MM.1S (cell line): ENCODE measurements around the gene DRG2.

Source experiments
- DNase-seq: peaks from one replicate; pipeline ENCODE4 v3.0.0-alpha.2; 2015
- H2AFZ ChIP-seq: fragments of 300-600 bp; sonication (generic); 2 replicates; pipeline ENCODE4 v1.6.0; 2016; ENCODE audit warnings: antibody characterized with exemption, low read length
- H3F3A ChIP-seq: fragments of 300-600 bp; sonication (generic); 2 replicates; pipeline ENCODE4 v1.6.1; 2016; ENCODE audit warnings: mild to moderate bottlenecking, antibody characterized with exemption, low read length, moderate library complexity, mixed read lengths; ENCODE audit not compliant: insufficient read depth
- H3K27ac ChIP-seq: fragments of 300-600 bp; sonication (generic); 2 replicates; pipeline ENCODE4 v1.5.1; 2016; ENCODE audit warnings: mild to moderate bottlenecking, low read length
- H3K27me3 ChIP-seq: fragments of 300-600 bp; sonication (generic); replicated peaks from 2 replicates; pipeline ENCODE4 v1.6.0; 2016; ENCODE audit warnings: low read length; ENCODE audit not compliant: insufficient read depth
- H3K36me3 ChIP-seq: fragments of 300-600 bp; sonication (generic); replicated peaks from 2 replicates; pipeline ENCODE4 v1.6.1; 2016; ENCODE audit warnings: mild to moderate bottlenecking, low read length, mixed read lengths; ENCODE audit not compliant: insufficient read depth
- H3K4me1 ChIP-seq: fragments of 300-600 bp; sonication (generic); 2 replicates; pipeline ENCODE4 v1.6.1; 2016; ENCODE audit warnings: low read length, mixed read lengths
- H3K4me2 ChIP-seq: fragments of 300-600 bp; sonication (generic); 2 replicates; pipeline ENCODE4 v1.6.0; 2016; ENCODE audit warnings: low read depth, low read length
- H3K4me3 ChIP-seq: fragments of 300-600 bp; sonication (generic); 2 replicates; pipeline ENCODE4 v1.5.1; 2016; ENCODE audit warnings: low read length, mixed read lengths
- H3K79me2 ChIP-seq: fragments of 300-600 bp; sonication (generic); 2 replicates; pipeline ENCODE4 v1.6.1; 2016; ENCODE audit warnings: mixed run types, low read length, mixed read lengths
- H3K9ac ChIP-seq: fragments of 300-600 bp; sonication (generic); 2 replicates; pipeline ENCODE4 v1.6.1; 2016; ENCODE audit warnings: low read length, mixed read lengths
- H3K9me2 ChIP-seq: fragments of 300-600 bp; sonication (generic); replicated peaks from 2 replicates; pipeline ENCODE4 v1.6.1; 2016; ENCODE audit warnings: mild to moderate bottlenecking, low read length, mixed read lengths; ENCODE audit not compliant: insufficient read depth
- H3K9me3 ChIP-seq: fragments of 300-600 bp; sonication (generic); replicated peaks from 2 replicates; pipeline ENCODE4 v1.6.1; 2016; ENCODE audit warnings: mild to moderate bottlenecking, low read length, mixed read lengths; ENCODE audit not compliant: insufficient read depth
- H4K20me1 ChIP-seq: fragments of 300-600 bp; sonication (generic); 2 replicates; pipeline ENCODE4 v1.6.1; 2016; ENCODE audit warnings: mild to moderate bottlenecking, low read length, moderate library complexity, mixed read lengths; ENCODE audit not compliant: insufficient read depth
- CTCF ChIP-seq: fragments of 300-600 bp; sonication (generic); IDR thresholded peaks from 2 replicates; pipeline ENCODE4 v1.5.1; 2016; ENCODE audit warnings: antibody characterized with exemption, low read length, mixed read lengths
- EZH2 ChIP-seq: fragments of 300-600 bp; sonication (generic); optimal IDR thresholded peaks from 2 replicates; pipeline ENCODE3; 2017; ENCODE audit warnings: low read depth, mild to moderate bottlenecking, antibody characterized with exemption, low read length, mixed read lengths
- EZH2phosphoT487 ChIP-seq: fragments of 300-600 bp; sonication (generic); IDR thresholded peaks from 2 replicates; pipeline ENCODE4 v1.6.1; 2018; ENCODE audit warnings: antibody characterized with exemption, low read length

Gene DRG2

DNA sequence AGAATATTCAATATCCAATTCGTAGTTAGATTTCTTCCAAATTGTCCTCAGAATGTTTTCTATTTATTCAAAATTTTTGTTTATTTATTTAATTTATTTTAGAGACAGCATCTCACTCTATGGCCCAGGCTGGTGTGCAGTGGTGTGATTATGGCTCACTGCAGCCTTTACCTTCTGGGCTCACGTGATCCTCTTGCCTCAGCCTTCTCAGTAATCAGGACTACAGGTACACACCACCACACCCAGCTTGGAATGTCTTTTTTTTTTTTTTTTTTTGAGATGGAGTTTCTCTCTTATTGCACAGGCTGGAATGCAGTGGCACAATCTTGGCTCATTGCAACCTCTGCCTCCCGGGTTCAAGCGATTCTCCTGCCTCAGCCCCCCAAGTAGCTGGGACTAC is 3.5 kb upstream of the DRG2 start:
- H3K79me2 ChIP-seq = peaks cover 16% of the 10 kb centered on the region
- no peak overlapping the region for H3K27ac ChIP-seq
- no peak overlapping the region for H2AFZ ChIP-seq
- H3K4me2 ChIP-seq = no peak overlapping the region
- H3K9ac ChIP-seq = no peak overlapping the region
- H3K9me3 ChIP-seq = no peaks in the 10 kb centered on the region
- H3K27me3 ChIP-seq = no peaks in the 10 kb centered on the region
- no peak overlapping the region for H3K4me3 ChIP-seq
- no peak for DNase-seq
- peaks cover 6% of the 10 kb centered on the region for H3K4me1 ChIP-seq
- H3K9me2 ChIP-seq = no peaks in the 10 kb centered on the region
- H3F3A ChIP-seq = no peaks in the 10 kb centered on the region
- H3K36me3 ChIP-seq = no peaks in the 10 kb centered on the region
- no peak for TF ChIP-seq EZH2phosphoT487
- no peak for TF ChIP-seq CTCF
- TF ChIP-seq EZH2 = no peak
- no peaks in the 10 kb centered on the region for H4K20me1 ChIP-seq

- Histone ChIP-seq H3K27me3 (no peaks in the 10 kb centered on the region), H3K9me2 (no peaks in the 10 kb centered on the region), H2AFZ (no peak overlapping the region), H4K20me1 (no peaks in the 10 kb centered on the region), H3K9ac (no peak overlapping the region), H3K79me2 (peaks cover 27% of the 10 kb centered on the region), H3K9me3 (no peaks in the 10 kb centered on the region), H3K4me1 (peaks cover 6% of the 10 kb centered on the region), H3F3A (no peaks in the 10 kb centered on the region), H3K27ac (no peak overlapping the region), H3K4me3 (no peak overlapping the region), H3K36me3 (no peaks in the 10 kb centered on the region), H3K4me2 (no peak overlapping the region)
- no peak for TF ChIP-seq EZH2phosphoT487
- TF ChIP-seq CTCF = no peak
- TF ChIP-seq EZH2 = no peak
- no peak for DNase-seq
Observed at GRCh38 chr17:18089613-18090012, 1.9 kb downstream of the DRG2 start.

- no peaks in the 10 kb centered on the region for H3K36me3 ChIP-seq
Observed at GRCh38 chr17:18093616-18094408, 6.1 kb downstream of the DRG2 start.

More at GRCh38 chr17:18093616-18094408, 6.1 kb downstream of the DRG2 start:
- Histone ChIP-seq H4K20me1 (no peaks in the 10 kb centered on the region), H2AFZ (no peak overlapping the region), H3K9ac (no peak overlapping the region), H3K9me2 (no peaks in the 10 kb centered on the region), H3K9me3 (no peaks in the 10 kb centered on the region), H3K27me3 (no peaks in the 10 kb centered on the region), H3K4me1 (peaks cover 1% of the 10 kb centered on the region; the same call in 1 of the 2 replicates), H3F3A (no peaks in the 10 kb centered on the region), H3K79me2 (peaks cover 16% of the 10 kb centered on the region), H3K4me3 (no peak overlapping the region), H3K27ac (no peak overlapping the region), H3K4me2 (no peak overlapping the region)
- no peak for TF ChIP-seq EZH2
- peak; percentile 17; the same call in 1 of the 2 replicates for TF ChIP-seq CTCF
- no peak for DNase-seq
